OCI-LY3 (cell line): ENCODE data around the gene NAP1L1.

Source experiments
- H2AFZ ChIP-seq: fragments of 200-600, 300-600 bp; shearing (Covaris generic); 2 replicates; pipeline ENCODE4 v1.6.0; 2014; ENCODE audit warnings: antibody characterized with exemption, low read depth, low read length
- H3K27ac ChIP-seq: fragments of 200-600, 300-600 bp; sonication (generic); 2 replicates; pipeline ENCODE4 v1.5.1; 2014; ENCODE audit warnings: mild to moderate bottlenecking, low read length, moderate library complexity, mixed read lengths
- H3K27me3 ChIP-seq: fragments of 200-600, 300-600 bp; sonication (generic); 2 replicates; pipeline ENCODE4 v1.6.1; 2014; ENCODE audit warnings: low read depth, low read length, mixed read lengths
- H3K36me3 ChIP-seq: fragments of 200-600, 300-600 bp; sonication (generic); replicated peaks from 2 replicates; pipeline ENCODE3; 2014; ENCODE audit warnings: low read depth, low read length, mixed read lengths
- H3K4me1 ChIP-seq: fragments of 300-600, 200-600 bp; sonication (generic); 2 replicates; pipeline ENCODE4 v1.6.1; 2014; ENCODE audit warnings: low read length, mixed read lengths
- H3K4me2 ChIP-seq: fragments of 200-600, 300-600 bp; sonication (generic); 2 replicates; pipeline ENCODE4 v1.6.1; 2014; ENCODE audit warnings: low read length, mixed read lengths
- H3K4me3 ChIP-seq: fragments of 300-600, 200-600 bp; sonication (generic); 2 replicates; pipeline ENCODE4 v1.5.1; 2014; ENCODE audit warnings: antibody characterized with exemption, mild to moderate bottlenecking, low read length, moderate library complexity
- H3K79me2 ChIP-seq: fragments of 300-600, 200-600 bp; shearing (Covaris generic); 2 replicates; pipeline ENCODE4 v1.6.1; 2014; ENCODE audit warnings: mild to moderate bottlenecking, low read length, mixed read lengths
- H3K9ac ChIP-seq: fragments of 300-600, 200-600 bp; shearing (Covaris generic); 2 replicates; pipeline ENCODE4 v1.6.0; 2014; ENCODE audit warnings: mild to moderate bottlenecking, low read length, moderate library complexity
- H3K9me3 ChIP-seq: fragments of 200-600, 300-600 bp; shearing (Covaris generic); 2 replicates; pipeline ENCODE4 v1.6.1; 2014; ENCODE audit warnings: low read length, mixed read lengths; ENCODE audit not compliant: insufficient read depth
- H4K20me1 ChIP-seq: fragments of 200-600, 300-600 bp; sonication (generic); 2 replicates; pipeline ENCODE4 v1.6.1; 2016; ENCODE audit warnings: low read length, mixed read lengths; ENCODE audit not compliant: insufficient read depth
- CTCF ChIP-seq: fragments of 200-600, 300-600 bp; sonication (generic); IDR thresholded peaks from 2 replicates; pipeline ENCODE4 v1.5.1; 2014; ENCODE audit warnings: antibody characterized with exemption, low read length, low read depth
- EZH2phosphoT487 ChIP-seq: fragments of 200-600 bp; shearing (Covaris generic); IDR thresholded peaks from 2 replicates; pipeline ENCODE4 v1.6.1; 2018; ENCODE audit warnings: antibody characterized with exemption, mixed run types, low read depth

NAP1L1 gene

GRCh38 chr12:76113800-76114757 is 29.6 kb upstream of the NAP1L1 start:
- H3K27ac ChIP-seq, result no peak overlapping the region
- H4K20me1 ChIP-seq, result no peaks in the 10 kb centered on the region
- H3K4me2 ChIP-seq, result no peak overlapping the region
- no peaks in the 10 kb centered on the region for H3K36me3 ChIP-seq
- no peak overlapping the region for H2AFZ ChIP-seq
- TF ChIP-seq CTCF (no peak), EZH2phosphoT487 (no peak)
- no peak overlapping the region for H3K4me3 ChIP-seq
- H3K9ac ChIP-seq, result no peak overlapping the region
- H3K4me1 ChIP-seq, result no peaks in the 10 kb centered on the region
- H3K79me2 ChIP-seq, result no peaks in the 10 kb centered on the region
- peaks cover 5% of the 10 kb centered on the region for H3K27me3 ChIP-seq
- H3K9me3 ChIP-seq, result no peaks in the 10 kb centered on the region

GRCh38 chr12:76111209-76111749 is 26.8 kb upstream of the NAP1L1 start:
- no peak for TF ChIP-seq CTCF
- TF ChIP-seq EZH2phosphoT487, result no peak
- Histone ChIP-seq H3K36me3 (no peaks in the 10 kb centered on the region), H4K20me1 (no peaks in the 10 kb centered on the region), H2AFZ (no peak overlapping the region), H3K4me3 (no peak overlapping the region), H3K9ac (no peak overlapping the region), H3K4me2 (no peak overlapping the region), H3K27me3 (peaks cover 5% of the 10 kb centered on the region), H3K79me2 (no peaks in the 10 kb centered on the region), H3K4me1 (no peaks in the 10 kb centered on the region), H3K9me3 (no peaks in the 10 kb centered on the region), H3K27ac (no peak overlapping the region)

GRCh38 chr12:76109879-76110278 is 25.4 kb upstream of the NAP1L1 start:
- Histone ChIP-seq H2AFZ (no peak overlapping the region), H3K4me2 (no peak overlapping the region), H3K9ac (no peak overlapping the region), H3K27me3 (peaks cover 5% of the 10 kb centered on the region), H4K20me1 (no peaks in the 10 kb centered on the region), H3K27ac (no peak overlapping the region), H3K4me1 (no peaks in the 10 kb centered on the region), H3K79me2 (no peaks in the 10 kb centered on the region), H3K36me3 (no peaks in the 10 kb centered on the region), H3K4me3 (no peak overlapping the region), H3K9me3 (no peaks in the 10 kb centered on the region)
- no peak for TF ChIP-seq CTCF
- no peak for TF ChIP-seq EZH2phosphoT487

GRCh38 chr12:76108356-76108755 is 23.9 kb upstream of the NAP1L1 start:
- no peaks in the 10 kb centered on the region for H3K9me3 ChIP-seq
- no peaks in the 10 kb centered on the region for H4K20me1 ChIP-seq
- H3K4me3 ChIP-seq, result no peak overlapping the region
- no peak overlapping the region for H3K27ac ChIP-seq
- TF ChIP-seq EZH2phosphoT487 (no peak), CTCF (no peak)
- no peak overlapping the region for H3K4me2 ChIP-seq
- H3K4me1 ChIP-seq, result no peaks in the 10 kb centered on the region
- no peak overlapping the region for H3K9ac ChIP-seq
- peaks cover 5% of the 10 kb centered on the region for H3K27me3 ChIP-seq
- no peaks in the 10 kb centered on the region for H3K79me2 ChIP-seq
- no peaks in the 10 kb centered on the region for H3K36me3 ChIP-seq
- no peak overlapping the region for H2AFZ ChIP-seq
